GM18519 (cell line): Measurements from ENCODE around the gene DAPK1.
A peak's percentile ranks its signal among the peaks of the same experiment; 100 is the strongest.
"Not testable (repeated sequence)": the region's sequence is repeated elsewhere in the genome, so short reads cannot be mapped to it uniquely, and the experiment has no call there.

ENCODE experiments used
- ATAC-seq: cut with Tn5 transposase; IDR thresholded peaks from one replicate; pipeline ENCODE4 v1.9.1; 2021; ENCODE audit warnings: mild to moderate bottlenecking, moderate library complexity; ENCODE audit not compliant: unreplicated experiment, low FRiP score

The DAPK1 gene

DNA sequence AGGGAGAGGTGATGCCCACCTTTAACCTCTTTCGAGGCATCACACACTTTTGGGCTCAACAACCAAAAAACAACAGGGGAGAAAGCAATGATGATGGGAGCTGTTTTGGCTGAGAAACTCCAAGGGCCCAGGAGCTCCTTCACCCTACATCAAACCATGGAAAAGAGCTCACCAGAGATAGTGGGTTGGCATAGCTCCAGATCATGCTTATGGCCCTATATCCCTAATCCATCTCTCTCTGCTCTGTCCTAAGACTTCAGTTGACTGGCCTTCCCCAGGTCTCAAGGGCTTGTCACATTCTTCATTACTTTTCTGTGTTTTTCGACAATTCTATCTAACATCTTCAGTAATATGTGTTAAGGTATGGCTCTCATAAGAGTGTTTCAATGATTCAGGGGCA lies 222.5 kb downstream of the DAPK1 start:
- no peak for ATAC-seq

DNA sequence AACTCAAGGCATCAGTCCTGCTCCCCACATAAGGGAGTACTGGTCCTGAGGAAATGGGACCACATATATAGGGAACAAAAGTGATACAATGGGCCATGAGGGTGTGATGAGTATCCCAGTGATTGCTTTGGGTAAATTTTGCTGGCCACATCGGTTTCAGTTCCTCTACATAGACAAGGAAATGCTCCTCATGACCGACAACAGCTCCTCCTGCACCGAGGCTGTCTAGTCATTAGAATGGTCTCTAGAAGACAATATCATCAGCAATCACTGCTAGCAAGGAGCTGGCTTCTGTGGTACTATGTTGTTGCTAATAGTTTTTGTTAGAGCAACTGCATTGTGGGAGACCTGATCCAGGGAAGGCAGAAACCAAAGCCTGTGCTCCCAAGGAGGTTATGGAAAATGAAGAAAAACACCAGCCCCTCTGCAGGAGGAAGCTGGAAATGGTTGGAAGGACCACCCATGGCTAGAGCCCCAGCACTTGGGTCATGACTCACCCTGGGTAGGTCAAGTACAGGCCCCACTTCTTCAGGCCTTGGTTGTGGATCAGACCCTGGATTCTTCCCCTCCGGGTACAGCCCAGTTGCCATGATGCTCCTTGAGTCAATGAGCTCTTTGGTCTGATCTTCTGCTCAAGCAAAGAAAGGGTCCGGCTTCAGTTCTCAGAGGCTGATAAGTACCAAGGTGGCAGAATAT lies 224.9 kb downstream of the DAPK1 start:
- ATAC-seq: peak; percentile 64

DNA sequence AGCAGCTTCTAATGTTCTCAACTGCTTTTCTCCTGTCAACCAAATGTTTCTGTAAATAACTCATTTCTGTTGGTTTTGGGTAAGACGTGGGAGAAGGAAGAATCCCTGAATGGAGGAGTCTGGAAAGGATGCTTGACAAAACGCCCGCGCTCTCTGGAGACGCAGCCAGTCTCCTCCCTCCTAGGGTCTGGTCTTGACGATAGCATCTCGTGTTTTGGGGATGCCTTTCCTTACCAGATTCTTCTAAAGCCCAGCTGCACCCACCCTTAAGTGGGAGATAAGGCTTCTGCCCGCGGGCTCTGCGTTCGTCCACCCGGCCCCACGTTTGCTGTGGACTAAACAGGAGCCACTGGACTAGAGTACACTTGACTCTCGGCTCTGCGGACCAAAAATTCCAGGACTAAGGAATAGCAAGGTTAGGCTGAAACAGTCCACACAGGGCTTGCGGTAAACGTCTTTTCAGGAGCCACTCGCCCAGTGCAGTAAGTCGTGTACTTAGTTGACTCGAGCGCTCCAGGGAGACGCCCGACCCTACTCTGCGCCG lies 227.8 kb downstream of the DAPK1 start:
- no peak for ATAC-seq

DNA sequence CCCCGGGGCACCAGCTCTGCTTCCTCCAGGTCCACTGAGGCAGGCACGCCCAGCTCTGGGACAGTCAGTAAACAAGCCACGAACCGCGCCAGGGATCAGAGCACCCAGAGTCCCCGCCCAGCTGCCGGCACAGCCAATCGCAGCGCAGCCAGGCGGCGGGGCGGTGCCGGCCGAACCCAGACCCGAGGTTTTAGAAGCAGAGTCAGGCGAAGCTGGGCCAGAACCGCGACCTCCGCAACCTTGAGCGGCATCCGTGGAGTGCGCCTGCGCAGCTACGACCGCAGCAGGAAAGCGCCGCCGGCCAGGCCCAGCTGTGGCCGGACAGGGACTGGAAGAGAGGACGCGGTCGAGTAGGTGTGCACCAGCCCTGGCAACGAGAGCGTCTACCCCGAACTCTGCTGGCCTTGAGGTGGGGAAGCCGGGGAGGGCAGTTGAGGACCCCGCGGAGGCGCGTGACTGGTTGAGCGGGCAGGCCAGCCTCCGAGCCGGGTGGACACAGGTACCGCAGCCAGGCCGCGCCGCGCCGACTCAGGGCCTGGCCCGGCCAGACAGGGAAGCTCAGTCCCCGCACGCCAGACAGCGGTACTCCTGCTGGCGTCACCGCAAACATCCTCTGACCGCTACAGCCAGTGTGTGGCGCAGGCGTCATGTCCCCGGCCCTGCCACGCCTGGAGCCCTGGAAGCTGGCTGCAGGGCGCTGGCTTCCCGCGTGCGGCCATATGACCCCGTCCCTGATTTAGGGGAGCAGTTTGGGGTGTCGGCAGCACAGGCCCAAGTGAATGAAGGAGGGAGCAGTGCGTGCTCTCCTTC lies 228.4 kb downstream of the DAPK1 start, which contains the start of gene CTSL:
Gene CTSL (plus strand): TSS at position 220 of the 810 bp plus-strand sequence. CDS start 1,485 bp downstream, outside the sequence.
- ATAC-seq: peak; percentile 51

DNA sequence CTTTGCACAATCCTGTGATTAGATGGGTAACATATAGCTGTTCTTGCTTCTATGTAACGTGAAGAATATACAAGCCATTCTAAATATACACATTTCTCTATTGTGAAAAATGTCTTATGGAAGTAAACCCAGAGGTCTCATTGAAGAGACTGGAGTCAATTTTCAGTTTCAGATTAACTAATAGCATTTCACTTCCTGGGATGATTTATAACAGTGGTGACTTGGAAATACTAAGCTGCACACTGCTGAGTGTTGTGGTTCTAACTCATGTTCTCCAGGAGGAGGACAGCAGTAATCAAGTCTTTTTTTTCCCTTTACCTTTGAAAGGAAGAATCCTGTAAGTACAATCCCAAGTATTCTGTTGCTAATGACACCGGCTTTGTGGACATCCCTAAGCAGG lies 231.6 kb downstream of the DAPK1 start:
- ATAC-seq: no peak

DNA sequence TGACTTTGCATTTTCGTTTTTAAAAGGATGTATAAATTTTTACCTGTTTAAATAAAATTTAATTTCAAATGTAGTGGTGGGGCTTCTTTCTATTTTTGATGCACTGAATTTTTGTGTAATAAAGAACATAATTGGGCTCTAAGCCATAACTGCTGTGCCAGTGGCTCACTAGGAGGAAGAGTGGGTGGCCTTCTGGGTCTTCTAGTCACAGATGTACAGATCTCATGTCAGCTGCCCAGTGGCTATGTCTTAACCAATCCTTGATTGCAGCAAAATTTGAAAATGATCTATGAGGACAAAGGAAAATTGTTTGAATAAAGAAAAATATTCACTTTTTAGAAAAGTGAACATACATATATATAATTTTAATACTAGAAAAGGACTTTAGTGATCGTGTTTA lies 233.7 kb downstream of the DAPK1 start:
- no peak for ATAC-seq

DNA sequence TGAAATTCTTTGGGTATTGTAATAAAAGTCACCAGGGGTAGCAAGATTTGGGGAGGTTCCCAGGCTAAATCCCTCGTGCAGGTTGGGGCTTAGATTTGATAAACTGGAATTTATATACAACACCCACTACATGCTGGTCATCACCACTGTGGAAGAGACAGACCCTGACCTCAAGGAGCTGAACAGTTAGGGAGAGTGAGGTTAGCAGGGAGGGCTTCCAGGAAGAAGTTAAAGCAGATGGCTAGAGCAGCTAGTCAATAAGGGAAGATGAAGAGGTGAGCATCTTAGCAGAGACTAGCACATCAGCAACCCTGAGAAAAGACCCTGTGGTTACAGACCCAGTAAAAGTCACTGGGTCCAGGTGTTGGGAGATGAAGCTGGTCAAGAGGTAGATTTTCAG lies 234.7 kb downstream of the DAPK1 start:
- no peak for ATAC-seq

DNA sequence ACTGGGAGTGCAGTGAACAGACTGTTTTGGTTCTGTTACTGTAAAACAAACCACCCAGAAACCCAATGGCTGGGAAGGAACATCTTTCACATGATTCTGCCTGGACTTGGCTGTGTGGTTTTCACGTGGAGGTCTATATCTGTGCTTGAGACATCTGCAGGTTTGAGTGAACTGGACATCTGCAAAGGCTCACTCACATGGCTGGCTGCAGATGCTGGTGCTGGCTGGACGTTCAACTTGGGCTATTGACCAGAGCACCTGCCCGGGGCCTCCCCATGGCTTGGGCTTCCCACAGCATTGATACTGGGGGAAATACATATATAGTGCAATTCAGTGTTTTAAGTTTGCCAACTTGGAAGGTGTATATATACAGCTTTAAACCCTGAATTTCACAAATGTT lies 235.1 kb downstream of the DAPK1 start:
- ATAC-seq: no peak

DNA sequence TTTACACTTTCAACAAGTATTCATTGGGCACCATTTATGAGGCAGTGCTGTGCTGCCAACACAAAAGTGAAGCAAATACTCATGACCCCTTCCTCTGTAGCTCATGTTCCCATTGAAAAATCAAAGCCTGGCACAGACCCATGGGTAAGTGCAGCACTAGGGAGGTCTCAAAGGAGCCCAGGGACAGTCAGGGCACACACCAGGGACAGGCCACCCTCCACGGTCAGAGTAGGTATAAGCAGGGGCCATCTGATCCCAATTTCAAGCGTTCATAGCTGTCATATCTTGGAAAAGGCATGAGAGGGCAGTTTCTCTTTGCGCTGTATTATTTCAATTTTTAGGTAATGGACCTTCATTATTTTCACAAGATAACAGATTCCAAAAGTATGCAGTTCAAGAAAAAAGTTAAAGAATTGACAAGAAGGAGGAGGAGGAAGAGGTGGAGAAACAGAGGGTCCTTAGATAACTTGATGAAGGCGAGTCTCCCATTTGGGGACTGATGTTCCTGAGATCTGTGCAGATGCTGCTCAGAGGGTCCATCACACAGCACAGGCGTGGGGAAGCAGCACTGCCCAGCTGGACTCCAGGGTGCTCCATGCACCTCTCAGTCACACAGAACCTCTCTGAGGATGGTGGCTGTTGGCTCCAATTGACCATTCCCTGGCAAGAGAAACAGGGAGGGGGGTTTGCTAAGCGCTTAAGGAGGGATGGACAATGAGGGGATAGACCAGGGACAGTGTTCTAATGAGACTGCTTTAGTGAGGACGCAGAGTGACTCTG lies 235.8 kb downstream of the DAPK1 start:
- no peak for ATAC-seq

DNA sequence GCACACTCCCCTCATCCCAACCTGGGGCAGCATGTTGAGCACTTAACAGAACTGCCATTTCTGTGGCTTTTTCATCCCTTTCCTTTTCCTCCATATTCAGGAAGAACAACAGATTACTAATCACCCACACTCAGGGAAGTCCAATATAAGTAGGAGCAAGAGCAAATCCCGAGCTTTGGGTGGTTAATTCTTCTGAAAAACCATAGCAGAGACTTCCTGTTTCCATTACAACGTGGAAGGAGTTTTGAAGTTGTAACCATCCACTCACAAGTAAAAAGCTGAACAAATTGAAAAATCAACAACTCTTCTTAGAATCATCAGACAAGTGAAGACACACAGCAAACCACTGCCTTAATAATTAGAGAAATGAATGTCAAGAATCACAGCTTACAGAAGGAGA lies 236.4 kb downstream of the DAPK1 start:
- ATAC-seq: no peak

DNA sequence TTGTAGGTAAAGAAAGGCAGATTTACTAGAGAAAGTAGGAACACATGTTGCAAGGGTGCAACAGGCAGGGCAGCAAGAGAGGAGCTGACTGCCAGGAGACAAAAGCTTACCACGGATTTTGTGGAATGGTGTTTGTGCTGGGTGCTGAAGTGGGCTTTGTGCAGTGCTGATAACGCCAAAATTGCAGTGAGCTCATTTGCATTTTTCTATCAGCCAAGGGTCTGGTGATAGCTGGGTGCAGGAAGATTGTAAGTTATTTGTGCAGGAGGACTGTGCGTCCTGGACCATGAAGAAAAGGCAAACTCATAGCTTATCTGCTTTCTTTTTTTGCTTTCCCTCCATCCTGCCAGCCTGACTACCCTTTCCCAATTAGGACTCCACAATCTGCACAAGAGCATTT lies 241.9 kb downstream of the DAPK1 start:
- ATAC-seq: no peak

DNA sequence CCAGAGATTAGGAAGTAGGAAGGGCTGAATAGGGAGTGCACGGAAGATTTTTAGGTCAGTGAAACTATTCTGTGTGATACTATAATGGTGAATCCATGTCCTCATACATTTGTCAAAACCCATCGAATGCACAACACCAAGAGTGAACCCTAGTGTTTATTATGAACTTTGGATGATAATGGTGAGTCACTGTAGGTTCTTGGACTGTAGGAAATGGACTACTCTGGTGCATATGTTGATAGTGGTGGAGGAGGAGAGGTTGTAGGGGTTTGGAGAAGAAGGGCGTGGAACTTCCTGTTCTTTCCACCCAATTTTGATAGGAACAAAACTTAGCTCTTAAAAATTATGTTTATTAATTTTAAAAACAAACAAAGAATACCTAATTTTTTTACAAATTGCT lies 242.5 kb downstream of the DAPK1 start:
- ATAC-seq: no peak

DNA sequence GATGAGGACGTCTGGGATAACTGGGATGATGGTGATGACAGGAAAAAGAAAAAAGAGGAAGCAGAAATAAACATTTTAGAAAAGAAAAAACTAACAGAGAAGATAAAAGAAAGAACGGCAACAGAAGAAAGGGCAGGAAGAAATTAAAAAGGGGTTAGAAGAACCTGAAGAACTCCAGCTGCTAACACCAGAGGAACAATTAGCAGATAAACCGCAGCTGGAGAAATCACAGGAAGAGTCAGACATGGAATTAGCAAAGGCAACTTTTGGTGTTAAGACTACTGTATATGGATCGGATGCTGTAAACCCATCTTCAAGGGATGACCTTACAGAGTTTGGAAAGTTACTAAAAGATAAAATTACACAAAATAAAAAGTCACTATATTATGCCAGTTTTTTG lies 243.7 kb downstream of the DAPK1 start:
- no peak for ATAC-seq

DNA sequence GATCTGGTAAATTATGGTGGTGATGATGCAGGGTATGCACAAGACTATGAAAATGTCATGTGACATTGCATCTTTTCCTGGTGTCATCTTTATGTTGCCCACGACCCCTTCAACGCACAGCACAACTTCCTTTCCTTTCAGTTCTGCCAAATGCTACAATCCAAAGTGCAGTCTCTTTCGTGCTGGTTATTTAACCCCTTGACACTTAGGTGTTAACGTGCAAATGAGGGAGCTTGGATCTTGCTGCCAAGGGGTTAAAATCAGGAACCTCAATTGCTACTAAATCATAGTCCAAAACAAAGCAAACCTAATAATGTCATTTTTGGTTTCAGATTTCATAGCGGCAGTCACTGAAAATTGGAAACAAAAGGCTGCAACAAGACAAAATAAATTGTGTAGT lies 244.2 kb downstream of the DAPK1 start:
- ATAC-seq: no peak

DNA sequence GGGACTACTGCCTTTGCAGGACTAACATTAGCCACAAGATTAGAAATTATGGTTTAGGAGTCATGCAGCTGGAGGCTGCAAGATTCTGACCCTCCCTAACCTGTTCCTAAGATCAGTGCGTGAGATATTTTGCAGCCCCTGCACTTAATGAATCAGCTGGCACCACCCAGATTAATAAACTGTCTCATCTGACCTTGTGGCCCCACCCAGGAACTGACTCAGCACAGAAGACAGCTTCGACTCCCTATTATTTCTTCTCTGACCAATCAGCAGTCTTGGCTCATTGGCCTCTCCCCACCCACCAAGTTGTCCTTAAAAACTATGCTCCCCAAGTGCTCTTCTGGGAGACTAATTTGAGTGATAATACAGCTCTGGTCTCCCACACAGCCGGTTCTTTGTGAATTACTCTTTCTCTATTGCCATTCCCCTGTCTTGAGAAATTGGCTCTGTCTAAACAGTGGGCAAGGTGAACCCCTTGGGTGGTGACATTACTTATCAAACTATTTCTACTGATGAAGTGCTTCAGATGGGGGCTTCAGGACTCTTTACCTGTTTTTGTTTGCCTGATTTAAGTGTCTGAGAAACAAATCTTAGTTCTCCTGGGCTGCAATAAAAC lies 245.3 kb downstream of the DAPK1 start:
- ATAC-seq: no peak

DNA sequence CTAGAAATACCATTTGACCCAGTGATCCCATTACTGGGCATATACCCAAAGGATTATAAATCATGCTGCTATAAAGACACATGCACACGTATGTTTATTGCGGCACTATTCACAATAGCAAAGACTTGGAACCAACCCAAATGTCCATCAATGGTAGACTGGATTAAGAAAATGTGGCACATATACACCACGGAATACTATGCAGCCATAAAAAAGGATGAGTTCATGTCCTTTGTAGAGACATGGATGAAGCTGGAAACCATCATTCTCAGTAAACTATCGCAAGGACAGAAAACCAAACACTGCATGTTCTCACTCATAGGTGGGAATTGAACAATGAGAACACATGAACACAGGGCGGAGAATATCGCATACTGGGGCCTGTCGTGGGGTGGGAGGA lies 246.6 kb downstream of the DAPK1 start:
- ATAC-seq: not testable (repeated sequence)

DNA sequence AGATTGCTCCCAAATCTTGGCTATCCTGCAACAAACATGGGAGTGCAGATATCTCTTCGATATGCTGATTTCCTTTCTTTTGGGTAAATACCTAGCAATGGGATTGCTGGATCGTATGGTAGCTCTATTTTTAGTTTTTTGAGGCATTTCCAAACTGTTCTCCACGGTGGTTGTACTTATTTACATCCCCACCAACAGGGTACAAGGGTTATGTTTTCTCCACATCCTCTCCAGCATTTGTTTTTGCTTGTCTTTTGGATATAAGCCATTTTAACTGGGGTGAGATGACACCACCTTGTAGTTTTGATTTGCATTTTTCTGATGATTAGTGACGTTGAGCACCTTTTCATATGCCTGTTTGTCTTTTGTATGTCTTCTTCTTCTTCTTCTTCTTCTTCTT lies 248.5 kb downstream of the DAPK1 start:
- ATAC-seq: no peak

DNA sequence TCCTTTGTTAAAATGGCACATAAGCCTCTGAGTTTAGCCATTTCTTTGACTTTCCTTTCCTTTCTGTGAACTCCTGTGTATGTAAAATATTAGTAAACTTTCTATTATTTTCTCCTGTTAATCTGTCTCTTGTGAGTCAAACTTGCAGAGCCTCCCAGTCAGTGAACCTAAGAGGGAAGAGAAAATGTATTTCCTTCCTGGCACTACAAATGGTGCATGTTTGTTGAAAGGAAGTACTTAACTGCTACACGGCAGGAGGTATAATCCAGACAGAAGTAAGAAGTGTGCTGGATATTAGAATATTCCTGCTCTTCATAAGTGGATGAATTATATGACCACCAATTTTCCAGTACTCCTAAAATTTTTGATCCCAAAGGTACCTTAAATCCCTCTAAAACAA lies 251.2 kb downstream of the DAPK1 start:
- no peak for ATAC-seq

DNA sequence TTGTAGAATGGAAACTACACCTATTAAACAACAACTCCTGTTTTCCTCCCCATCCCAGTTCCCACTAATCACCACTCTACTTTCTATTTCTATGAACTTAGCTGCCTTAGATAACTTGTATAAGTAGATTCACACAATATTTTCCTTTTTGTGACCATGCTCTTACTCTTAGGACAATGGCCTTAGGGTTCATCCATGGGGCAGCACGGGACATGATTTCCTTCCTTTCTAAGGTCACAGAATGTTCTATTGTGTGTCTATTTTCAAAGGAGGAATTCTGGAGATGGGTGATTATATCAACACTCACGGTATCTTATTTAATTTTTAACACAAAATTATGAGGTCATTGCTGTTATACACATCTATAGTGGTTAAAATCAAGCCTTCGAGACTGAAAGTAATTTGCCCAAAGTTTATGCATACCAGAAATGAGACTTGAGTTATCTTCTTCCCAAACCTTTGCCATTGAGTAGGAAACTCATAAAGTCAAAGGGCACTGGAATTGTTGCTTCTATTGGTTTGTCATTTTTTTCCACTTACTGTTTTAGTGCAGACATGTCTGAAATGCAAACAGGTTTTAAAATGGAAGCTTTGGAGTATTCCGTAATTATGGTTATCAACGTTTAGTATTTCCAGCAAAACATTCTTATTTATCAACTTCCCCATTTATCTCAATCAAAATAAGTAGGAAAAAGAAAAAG lies 251.8 kb downstream of the DAPK1 start:
- ATAC-seq: no peak

DNA sequence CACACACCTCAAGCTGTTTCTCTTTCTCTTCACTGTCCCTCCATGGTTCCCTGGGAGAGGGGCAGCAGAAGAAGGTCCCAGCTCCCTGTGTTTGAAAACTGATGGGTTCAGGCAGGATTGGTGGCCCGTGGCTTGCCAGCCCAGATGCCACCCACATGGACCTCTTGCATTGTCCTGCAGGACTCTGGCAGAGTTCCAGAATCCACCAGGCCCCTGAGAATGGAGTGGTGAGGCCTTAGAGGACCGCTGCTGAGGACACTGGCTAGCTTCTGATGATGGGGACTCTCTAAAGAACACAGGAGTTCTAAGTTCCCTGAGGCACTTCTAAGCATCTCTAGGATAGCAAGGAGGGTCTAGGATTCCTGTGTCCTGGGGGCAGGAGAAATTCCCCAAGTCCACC lies 253.1 kb downstream of the DAPK1 start:
- ATAC-seq: no peak
